ENCODE results near the gene FAM181B. TPM values are rescaled to one million over a fixed set of nuclear protein-coding genes. Genes with fewer than 3 reads are reported as not detected.

FAM181B gene
- total RNA-seq, result under 0.01 TPM in 1 of 2 replicates, not detected in the other

GRCh38 chr11:82733444-82734119, at the start of gene FAM181B:
TSS of gene FAM181B (minus strand) at chr11:82733864. CDS start at chr11:82733729, 135 bp downstream.

Other genes with a start within 250 kb of the FAM181B start
- 94.7 and 588 TPM in 2 replicates for gene PRCP, start 166.6 kb upstream of the FAM181B start, total RNA-seq
- 2.9 and 5.7 TPM in 2 replicates for gene DDIAS, start 167.9 kb upstream of the FAM181B start, total RNA-seq